Bone marrow (tissue), 2 donors: Measurements from ENCODE around the gene AUTS2.

Source experiments
- DNase-seq, 2 donors: peaks; one replicate each; lab custom pipeline; 2025; lab: John Stamatoyannopoulos, UW

AUTS2 gene

GRCh38 chr7:69789563-69789962, 191.3 kb downstream of the AUTS2 start:
- DNase-seq, result no peak

- DNase-seq, result no peak
Observed at GRCh38 chr7:69790977-69791724, 192.9 kb downstream of the AUTS2 start.

- no peak for DNase-seq
Observed at GRCh38 chr7:69791739-69792138, 193.5 kb downstream of the AUTS2 start.

GRCh38 chr7:69795932-69796331, 197.7 kb downstream of the AUTS2 start:
- DNase-seq, result no peak

- DNase-seq, result no peak
Observed at GRCh38 chr7:69796416-69796815, 198.1 kb downstream of the AUTS2 start.

GRCh38 chr7:69799048-69799697, 200.9 kb downstream of the AUTS2 start:
- no peak for DNase-seq

GRCh38 chr7:69799990-69800389, 201.7 kb downstream of the AUTS2 start:
- no peak for DNase-seq

GRCh38 chr7:69800495-69800894, 202.2 kb downstream of the AUTS2 start:
- peak in 1 of 2 donors; percentile 12 for DNase-seq

- no peak for DNase-seq
Observed at GRCh38 chr7:69801729-69802682, 203.7 kb downstream of the AUTS2 start.

- no peak for DNase-seq
Observed at GRCh38 chr7:69803699-69804516, 205.6 kb downstream of the AUTS2 start.

- no peak for DNase-seq
Observed at GRCh38 chr7:69804962-69805361, 206.7 kb downstream of the AUTS2 start.

- DNase-seq, result no peak
Observed at GRCh38 chr7:69808391-69808790, 210.1 kb downstream of the AUTS2 start.

- DNase-seq, result no peak
Observed at GRCh38 chr7:69811476-69812308, 213.4 kb downstream of the AUTS2 start.

- DNase-seq, result no peak
Observed at GRCh38 chr7:69812756-69813155, 214.5 kb downstream of the AUTS2 start.

GRCh38 chr7:69813637-69814240, 215.5 kb downstream of the AUTS2 start:
- no peak for DNase-seq

- DNase-seq, result no peak
Observed at GRCh38 chr7:69814421-69814962, 216.2 kb downstream of the AUTS2 start.

GRCh38 chr7:69816501-69816900, 218.2 kb downstream of the AUTS2 start:
- no peak for DNase-seq

GRCh38 chr7:69817121-69817520, 218.8 kb downstream of the AUTS2 start:
- DNase-seq, result no peak

GRCh38 chr7:69817841-69818635, 219.8 kb downstream of the AUTS2 start:
- DNase-seq, result no peak
